Measurements from ENCODE around the gene WDR81.

The WDR81 gene

GRCh38 chr17:1782171-1782567 is 57.7 kb downstream of the WDR81 start:
- no peak for DNase-seq (ENCODE audit: low spot score)

- no peak for DNase-seq (ENCODE audit: low spot score)
Measured at GRCh38 chr17:1783271-1783670, 58.8 kb downstream of the WDR81 start.

GRCh38 chr17:1783834-1784611 is 59.5 kb downstream of the WDR81 start:
- peak; percentile 55 for DNase-seq (ENCODE audit: low spot score)

GRCh38 chr17:1785930-1786329 is 61.4 kb downstream of the WDR81 start:
- DNase-seq (ENCODE audit: low spot score), result no peak

- no peak for DNase-seq (ENCODE audit: low spot score)
Measured at GRCh38 chr17:1786708-1787107, 62.2 kb downstream of the WDR81 start.

GRCh38 chr17:1787301-1787902 is 62.9 kb downstream of the WDR81 start:
- DNase-seq (ENCODE audit: low spot score), result no peak

Measured in D341Med (cell line).